ENCODE data around the gene CA11. TPM values are rescaled to one million over a fixed set of nuclear protein-coding genes. Genes with fewer than 3 reads are reported as not detected.
A peak's percentile ranks its signal among the peaks of the same experiment; 100 is the strongest.

The CA11 gene
- total RNA-seq, 1 experiment from 2014 or later = 2.4 TPM

DNA sequence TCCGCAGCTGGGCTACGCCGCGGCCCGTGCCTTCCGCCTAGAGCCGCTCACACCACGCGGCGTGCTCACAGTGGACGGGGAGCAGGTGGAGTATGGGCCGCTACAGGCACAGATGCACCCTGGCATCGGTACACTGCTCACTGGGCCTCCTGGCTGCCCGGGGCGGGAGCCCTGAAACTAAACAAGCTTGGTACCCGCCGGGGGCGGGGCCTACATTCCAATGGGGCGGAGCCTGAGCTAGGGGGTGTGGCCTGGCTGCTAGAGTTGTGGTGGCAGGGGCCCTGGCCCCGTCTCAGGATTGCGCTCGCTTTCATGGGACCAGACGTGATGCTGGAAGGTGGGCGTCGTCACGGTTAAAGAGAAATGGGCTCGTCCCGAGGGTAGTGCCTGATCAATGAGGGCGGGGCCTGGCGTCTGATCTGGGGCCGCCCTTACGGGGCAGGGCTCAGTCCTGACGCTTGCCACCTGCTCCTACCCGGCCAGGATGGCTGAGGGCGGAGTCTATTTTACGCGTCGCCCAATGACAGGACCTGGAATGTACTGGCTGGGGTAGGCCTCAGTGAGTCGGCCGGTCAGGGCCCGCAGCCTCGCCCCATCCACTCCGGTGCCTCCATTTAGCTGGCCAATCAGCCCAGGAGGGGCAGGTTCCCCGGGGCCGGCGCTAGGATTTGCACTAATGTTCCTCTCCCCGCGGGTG, 16.2 kb downstream of the CA11 start:
- no peak for DNase-seq (ENCODE audit: low read depth)

DNA sequence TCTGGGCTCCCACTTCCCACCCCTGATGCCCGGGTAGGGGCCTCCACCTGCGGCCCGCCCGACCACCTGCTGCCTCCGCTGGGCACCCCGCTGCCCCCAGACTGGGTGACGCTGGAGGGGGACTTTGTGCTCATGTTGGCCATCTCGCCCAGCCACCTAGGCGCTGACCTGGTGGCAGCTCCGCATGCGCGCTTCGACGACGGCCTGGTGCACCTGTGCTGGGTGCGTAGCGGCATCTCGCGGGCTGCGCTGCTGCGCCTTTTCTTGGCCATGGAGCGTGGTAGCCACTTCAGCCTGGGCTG, 16.7 kb downstream of the CA11 start:
- no peak for DNase-seq (ENCODE audit: low read depth)

DNA sequence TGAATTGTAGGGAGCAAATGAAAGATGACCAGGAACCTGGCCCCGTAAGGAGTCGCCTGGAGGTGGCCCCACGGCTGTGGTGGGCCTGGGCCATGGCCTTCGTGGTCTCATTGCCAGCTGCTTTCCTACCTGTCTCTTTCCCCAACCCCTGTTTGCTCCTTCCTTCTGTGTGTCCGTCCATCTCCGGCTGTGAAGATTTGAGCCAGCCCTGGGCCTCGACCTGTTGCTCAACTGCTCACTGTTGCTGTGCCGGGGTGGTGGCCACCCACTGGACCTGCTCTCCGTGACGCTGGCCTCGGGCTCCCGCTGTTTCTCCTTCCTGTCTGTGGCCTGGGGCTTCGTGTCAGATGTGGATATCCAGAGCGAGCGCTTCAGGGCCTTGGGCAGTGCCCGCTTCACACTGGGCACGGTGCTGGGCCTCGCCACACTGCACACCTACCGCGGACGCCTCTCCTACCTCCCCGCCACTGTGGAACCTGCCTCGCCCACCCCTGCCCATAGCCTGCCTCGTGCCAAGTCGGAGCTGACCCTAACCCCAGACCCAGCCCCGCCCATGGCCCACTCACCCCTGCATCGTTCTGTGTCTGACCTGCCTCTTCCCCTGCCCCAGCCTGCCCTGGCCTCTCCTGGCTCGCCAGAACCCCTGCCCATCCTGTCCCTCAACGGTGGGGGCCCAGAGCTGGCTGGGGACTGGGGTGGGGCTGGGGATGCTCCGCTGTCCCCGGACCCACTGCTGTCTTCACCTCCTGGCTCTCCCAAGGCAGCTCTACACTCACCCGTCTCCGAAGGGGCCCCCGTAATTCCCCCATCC, 17.3 kb downstream of the CA11 start:
- DNase-seq (ENCODE audit: low read depth) = no peak

DNA sequence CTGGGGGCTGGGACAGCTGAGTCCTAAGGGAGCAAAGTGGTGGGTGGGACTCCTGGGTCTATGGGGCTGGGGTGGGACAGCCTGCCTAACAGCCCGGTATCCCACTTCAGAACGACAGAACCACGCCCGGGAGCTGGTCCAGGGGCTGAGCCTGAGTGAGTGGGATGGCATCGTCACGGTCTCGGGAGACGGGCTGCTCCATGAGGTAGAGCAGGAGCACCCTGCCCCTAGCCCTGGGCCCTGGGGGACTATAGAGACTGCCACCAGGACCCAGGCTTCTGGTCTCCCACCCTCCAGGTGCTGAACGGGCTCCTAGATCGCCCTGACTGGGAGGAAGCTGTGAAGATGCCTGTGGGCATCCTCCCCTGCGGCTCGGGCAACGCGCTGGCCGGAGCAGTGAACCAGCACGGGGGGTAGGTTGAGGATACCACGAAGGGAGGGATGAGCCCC, 18.1 kb downstream of the CA11 start:
- no peak for DNase-seq (ENCODE audit: low read depth)

DNA sequence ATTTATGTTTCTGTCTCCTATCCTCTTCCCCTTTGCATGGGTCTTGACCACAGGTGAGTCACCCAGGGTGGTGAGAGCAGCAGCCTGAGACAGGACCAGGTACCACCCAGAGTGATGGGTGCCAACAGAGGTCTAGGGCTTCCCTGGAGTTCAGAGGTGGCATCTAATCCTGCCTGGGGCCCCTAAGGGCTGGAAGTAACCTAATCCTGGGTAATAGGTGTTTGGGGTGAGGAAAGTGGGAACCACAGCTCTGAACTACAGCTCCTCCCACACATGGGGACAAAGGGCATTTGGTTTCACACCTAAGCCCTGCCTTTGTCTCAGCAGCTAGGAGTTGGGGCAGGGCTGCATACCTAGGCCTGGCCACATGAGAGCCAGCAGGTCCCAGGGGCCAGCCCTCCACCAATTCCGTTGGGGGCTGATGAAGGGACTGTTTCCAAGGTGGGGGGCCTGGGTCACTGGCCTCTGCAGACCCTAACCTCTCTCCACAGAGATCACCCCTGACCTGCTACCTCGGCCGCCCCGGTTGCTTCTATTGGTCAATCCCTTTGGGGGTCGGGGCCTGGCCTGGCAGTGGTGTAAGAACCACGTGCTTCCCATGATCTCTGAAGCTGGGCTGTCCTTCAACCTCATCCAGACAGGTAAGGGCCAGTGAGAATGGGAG, 18.7 kb downstream of the CA11 start:
- peak; percentile 25 for DNase-seq (ENCODE audit: low read depth)

DNA sequence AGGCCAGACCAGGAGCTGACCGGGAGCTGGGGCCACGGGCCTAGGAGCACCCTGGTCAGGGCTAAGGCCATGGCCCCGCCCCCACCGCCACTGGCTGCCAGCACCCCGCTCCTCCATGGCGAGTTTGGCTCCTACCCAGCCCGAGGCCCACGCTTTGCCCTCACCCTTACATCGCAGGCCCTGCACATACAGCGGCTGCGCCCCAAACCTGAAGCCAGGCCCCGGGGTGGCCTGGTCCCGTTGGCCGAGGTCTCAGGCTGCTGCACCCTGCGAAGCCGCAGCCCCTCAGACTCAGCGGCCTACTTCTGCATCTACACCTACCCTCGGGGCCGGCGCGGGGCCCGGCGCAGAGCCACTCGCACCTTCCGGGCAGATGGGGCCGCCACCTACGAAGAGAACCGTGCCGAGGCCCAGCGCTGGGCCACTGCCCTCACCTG, 20.1 kb downstream of the CA11 start:
- DNase-seq (ENCODE audit: low read depth) = no peak

DNA sequence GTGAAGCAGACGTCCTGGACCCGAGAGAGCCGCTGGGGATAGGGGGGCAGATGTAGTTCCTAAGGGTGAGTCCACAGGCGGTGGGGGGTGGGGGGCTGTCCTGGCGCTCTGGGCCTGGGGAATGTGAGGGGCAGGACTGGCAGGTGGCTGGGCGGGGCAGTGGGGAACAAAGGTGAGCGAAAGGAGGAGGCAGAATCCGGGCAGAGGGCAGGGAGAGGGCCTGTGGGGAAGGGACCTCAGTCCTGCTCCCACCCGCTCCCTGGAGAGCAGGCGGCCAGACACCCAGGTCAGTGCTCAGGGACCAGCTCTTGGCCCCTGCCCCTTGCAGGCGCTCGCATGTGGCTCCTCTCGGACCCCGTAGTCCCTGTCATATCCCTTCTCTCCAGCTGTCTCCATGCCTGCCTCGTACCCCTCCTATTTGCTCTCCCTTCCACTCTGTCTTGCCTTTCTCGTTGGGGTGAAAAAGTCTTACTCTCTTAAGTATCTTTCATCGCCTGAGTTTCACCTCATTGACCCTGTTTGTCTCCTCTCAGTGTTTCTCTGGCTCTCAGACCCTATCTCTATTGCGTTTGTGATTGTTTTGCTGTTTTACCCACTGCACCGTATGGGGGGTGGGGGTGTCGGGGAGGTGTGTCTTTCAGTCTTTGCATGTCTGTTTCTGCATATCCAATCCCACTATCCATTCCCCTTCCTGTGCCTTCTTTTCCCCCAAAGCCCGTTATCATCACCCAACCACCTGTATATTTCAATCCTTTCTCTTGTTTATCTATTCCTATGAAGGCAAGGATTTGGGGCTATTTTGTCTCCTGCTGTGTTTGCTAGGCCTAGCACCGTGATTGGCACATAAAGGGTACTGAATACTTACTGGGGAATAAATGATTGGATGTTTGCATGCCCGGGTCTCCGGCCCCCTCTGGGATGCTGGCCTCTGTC, 20.9 kb downstream of the CA11 start:
- no peak for DNase-seq (ENCODE audit: low read depth)

DNA sequence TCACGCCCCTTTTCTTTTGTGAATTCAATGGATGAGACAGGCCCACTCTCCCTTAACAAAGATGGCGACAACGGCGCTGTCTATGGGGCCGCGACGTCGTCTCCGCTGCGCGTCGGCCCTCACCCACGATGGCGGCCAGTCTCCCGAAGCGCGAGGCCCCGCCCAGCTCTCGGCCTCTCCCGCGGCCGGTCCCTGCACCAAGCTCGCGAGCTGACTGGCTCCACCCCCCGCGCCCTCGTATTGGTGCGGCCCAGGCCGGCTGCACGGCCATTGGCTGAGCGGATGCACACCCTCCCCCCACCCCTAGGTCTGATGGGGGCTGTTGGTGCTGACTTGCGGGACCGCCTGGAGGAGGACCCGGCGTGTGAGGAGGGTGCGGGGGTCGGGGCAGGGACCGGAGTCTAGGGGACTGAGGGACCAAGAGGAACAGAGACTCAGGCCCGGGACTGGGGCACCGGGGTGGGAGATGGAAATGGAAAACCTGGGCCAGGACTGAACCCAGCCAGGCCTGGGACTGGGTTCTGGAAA, 21.9 kb downstream of the CA11 start:
- DNase-seq (ENCODE audit: low read depth) = peak; percentile 96

DNA sequence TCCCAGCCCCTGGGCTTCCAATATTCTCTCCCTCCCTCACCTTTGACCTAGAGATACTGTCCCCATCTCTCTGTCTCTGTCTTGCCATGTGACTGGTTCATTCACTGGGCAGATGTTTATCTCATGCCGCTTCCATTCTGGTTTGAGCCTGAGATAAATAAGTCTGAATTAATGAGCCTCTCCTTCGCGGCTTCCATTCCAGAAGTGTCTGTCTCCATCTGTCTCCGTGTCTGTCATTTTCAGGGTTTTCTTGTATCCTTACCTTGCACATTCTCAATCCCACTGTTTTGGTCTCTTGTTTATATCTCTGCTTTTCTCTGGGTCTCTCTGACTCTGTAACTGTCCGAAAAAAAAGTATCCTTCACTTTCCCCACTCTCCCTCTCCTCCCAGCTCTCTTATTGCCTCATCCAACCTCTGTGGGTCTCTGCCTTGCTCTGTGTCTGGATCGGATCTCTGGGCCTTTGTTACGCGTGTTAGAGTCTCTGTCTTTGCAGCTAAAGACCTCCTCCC, 22.4 kb downstream of the CA11 start:
- DNase-seq (ENCODE audit: low read depth) = no peak

DNA sequence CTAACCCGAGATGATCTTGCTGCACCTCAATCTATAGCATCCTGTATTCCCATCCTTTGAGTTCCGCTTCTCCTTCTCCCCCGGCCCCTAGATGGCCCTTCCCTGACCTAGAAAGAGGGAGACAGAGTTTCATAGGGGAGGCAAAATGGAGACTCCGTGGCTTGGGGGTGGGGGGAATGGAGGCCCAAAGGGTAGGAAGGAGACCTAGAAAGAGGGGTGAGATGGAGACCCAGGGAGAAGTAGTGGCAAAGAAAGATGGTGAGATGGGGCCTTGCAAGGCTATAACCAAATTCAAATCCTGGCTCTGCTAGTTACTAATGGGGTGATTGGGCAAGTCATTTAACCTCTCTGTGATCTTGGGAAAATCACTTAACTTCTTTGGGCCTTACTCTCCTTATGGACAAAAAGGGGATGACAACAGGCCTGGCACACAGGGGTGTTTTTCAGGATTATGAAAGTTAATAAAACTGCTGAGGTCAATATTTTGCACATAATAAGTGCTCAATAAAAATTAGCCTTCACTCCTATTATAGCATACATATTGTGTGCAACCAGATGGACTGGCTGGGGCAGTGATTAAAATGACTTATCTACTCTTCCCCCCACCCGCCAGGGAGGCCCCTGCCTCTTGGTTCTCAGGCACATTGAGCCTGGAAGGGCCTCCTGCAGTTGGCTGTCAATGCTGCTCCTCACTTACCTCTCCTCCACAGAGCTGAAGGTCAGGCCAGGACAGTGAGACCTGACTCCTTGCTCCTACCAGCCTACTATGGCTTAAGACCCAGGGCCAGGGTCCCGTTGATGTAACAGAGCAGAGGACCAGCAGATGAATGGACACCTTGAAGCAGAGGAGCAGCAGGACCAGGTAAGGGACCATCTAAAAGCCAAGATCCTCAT, 26.0 kb downstream of the CA11 start:
- peak; percentile 39 for DNase-seq (ENCODE audit: low read depth)

DNA sequence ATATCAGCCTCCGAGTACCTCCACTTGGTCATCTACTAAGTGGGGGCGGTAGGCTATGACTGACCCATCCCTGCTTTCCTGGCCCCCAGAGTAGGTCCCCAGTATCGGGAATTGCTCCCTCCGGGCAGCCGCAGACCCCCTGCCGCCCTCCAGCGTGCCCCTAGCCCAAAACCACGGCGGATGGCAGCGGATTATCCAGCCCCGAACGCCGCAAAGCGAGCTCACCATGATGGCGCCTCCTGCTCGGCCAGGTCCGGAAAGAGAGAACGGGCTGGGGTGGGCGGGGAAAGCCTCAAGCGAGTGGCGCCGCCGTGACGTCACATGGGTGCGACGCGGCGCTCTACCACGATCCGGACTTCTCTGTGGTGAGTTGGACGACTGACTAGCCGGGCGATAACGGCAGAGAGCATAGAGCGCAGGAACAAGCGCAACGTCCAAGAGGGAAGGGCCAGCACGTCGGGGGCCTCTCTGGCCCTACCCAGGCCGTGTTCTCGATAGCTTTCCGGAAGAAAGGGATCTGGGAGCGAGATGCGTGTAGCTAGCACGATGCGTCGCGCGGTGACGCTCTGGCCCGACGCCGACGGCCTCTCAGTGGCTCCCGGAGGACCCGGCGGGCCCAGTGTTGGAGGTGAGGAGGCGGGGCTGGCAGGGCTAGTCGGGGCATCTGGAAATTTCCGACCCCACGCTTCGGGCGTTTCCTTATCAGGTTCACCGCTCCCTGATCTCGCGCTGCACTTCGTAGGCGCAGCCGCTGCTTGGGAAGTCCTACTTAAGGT, 26.9 kb downstream of the CA11 start, which contains the start of the genes RPL18 and SPHK2:
RPL18 (minus strand) TSS at position 263 of the 776 bp plus-strand sequence; CDS start at position 228, 35 bp downstream.
SPHK2 (plus strand) TSS at position 591 of the 776 bp plus-strand sequence. CDS start 1,009 bp downstream, outside the sequence.
- DNase-seq (ENCODE audit: low read depth) = peak; percentile 100

DNA sequence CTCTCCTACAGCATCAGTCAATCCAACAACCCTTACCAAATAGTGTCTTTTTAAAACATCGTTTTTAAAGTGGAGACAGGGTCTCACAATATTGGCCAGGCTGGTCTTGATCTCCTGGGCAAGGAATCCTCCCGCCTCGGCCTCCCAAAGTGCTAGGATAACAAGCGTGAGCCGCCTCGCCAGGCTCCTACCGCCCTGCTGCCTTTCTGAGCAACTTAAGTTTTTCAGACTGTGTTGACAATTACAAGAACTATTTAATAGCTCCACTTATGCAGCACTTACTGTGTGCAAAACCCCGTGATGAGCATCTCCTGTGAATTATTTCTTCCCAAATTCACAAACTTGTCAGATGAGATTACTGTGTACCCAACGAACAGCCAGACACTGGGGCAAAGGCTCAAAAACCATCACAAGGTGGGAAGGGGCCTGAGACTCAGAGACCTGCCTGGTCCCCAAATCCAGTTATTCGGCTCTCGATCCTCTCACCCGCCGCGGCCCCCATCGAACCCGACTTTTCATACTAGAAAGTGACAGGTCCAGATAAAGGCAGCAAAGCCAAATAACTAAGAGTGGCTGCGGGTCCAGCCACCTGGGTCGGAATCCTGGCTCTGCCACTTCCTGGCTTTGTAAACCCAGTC, 27.6 kb downstream of the CA11 start:
- no peak for DNase-seq (ENCODE audit: low read depth)

DNA sequence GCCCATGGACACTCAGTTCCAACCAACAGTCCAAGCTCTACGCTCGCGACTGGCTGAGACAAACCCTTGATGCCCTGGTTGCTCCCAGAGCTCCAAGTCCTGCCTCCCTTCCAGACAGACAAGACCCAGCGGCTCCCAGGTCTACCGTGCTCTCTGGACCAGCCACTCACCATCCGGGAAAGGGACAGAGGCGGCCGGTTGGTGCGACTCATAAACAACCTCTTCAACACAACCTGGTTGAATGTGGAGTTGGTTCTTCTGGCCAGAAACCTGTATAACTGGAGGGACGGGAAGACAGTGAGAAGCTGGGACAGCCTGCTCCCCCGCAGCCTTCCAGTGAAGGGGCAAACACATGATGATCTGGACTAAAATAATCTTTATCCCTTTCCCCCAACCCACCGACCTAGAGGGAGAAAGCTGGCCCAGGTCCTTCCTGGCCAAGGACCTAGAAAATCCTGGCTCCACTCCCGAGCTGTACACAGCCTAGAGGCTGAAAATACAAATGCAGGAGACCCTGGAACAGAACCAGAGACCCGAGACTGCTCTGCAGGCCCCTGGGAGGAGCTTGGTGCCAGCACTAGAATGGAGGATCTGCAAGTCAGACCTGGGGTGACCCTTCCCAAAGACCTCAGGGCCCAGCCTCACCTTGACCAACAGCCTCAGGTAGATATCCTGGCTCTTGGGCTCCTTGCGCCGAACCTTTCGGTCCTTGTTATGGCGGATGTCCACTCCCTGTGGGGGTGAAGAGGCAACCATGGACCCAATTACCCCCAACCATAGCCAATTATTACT, 28.6 kb downstream of the CA11 start:
- no peak for DNase-seq (ENCODE audit: low read depth)

DNA sequence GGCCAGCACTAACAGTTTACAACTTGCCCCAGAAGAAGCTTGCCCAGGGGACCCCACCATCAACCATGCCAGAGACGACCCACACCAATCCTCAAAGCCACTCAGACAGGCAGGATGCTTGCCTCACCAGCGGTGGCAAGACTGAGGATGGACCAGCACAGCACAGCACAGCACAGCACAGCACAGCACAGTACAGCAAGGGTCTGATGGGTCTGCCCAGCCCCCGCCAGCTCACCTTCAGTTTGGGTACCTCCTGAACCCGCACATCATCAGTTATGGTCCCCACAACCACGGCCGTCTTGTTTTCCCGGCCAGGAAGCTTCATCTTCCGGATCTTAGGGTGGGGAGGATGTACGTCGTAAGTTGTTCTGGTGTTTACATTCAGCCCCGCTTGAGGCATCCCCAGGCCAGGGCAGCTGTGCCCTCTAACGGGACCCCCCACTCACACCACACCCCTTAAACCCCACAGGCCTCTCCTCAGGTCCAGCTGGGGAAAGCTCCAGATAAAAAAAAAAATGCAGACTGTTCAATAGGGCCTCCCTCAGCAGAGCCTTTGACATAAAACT, 29.4 kb downstream of the CA11 start:
- DNase-seq (ENCODE audit: low read depth) = no peak

DNA sequence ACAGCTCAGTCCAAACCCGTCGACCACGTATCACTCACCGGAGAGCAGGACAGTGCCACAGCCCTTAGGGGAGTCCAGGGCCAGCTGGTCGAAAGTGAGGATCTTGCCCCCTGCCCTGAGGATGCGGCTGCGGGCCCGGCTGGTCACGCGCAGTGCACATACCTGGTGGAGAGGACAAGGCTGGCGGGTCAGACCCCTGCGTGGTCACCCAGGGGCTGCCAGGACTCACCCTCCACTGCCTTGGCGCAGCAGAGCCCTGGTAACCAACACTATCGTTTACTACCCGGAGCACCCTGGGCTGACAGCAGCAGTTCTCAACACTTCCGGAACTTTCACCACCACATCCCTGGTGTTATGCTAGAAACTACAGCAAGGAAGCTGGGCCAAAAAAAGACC, 29.9 kb downstream of the CA11 start:
- no peak for DNase-seq (ENCODE audit: low read depth)

DNA sequence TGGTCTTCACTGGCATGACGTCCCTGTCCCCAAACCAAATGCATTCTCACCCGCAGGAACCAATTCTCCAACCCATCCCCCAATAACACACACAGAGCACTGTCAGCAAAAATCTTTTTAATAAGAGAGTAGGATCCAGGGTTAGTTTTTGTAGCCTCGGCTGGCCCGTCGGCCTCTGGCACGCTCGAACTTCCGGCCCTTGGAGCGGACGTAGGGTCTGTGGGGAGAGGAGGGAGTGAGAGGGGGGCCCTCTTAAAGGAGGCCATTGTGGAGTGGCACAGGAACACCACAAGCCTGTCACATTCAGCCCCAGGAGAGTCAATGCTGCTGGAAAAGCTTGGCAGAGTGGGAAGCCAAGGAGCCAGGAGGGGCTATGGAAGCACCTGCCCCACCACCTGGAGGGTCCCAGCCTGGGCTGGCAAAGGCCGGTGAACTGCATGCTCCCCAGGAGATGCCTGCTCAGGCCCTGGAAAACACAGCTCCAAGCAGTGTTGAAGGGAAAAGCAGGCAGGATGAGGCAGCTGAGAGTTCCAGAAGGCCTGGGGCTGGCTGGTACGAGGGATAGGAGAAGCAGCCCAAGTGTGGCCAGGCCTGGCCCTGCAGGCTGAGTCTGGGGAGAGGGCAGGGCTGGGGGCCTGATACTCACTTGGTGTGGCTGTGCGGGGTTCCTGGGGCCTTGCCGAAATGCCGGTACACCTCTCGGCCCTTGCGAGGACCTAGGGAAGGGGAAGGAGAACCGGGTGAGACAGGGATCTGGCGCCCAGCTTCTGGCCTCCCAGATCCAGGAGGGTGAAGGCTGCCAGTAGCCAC, 30.6 kb downstream of the CA11 start:
- DNase-seq (ENCODE audit: low read depth) = no peak
